OCI-LY1 (cell line): ENCODE data around the gene GFPT1.

Source experiments
- H2AFZ ChIP-seq: fragments of 200-600 bp; sonication (generic), shearing (Covaris generic); 2 replicates; pipeline ENCODE4 v1.6.0; 2014; ENCODE audit warnings: antibody characterized with exemption, mild to moderate bottlenecking, low read length
- H3F3A ChIP-seq: fragments of 200-600 bp; sonication (generic), shearing (Covaris generic); 2 replicates; pipeline ENCODE4 v1.6.0; 2014; ENCODE audit warnings: mild to moderate bottlenecking, antibody characterized with exemption, low read length, moderate library complexity; ENCODE audit not compliant: insufficient read depth
- H3K27ac ChIP-seq: fragments of 200-600 bp; sonication (generic); 2 replicates; pipeline ENCODE4 v1.5.1; 2014; ENCODE audit warnings: low read length, mixed run types, mild to moderate bottlenecking, low read depth; ENCODE audit not compliant: poor library complexity, severe bottlenecking
- H3K27me3 ChIP-seq: fragments of 200-600 bp; sonication (generic); 2 replicates; pipeline ENCODE4 v1.6.0; 2014; ENCODE audit warnings: antibody characterized with exemption, mild to moderate bottlenecking, low read length, moderate library complexity; ENCODE audit not compliant: insufficient read depth
- H3K36me3 ChIP-seq: fragments of 200-600 bp; sonication (generic); 2 replicates; pipeline ENCODE4 v1.6.1; 2014; ENCODE audit warnings: mild to moderate bottlenecking, antibody characterized with exemption, low read length, moderate library complexity, mixed read lengths; ENCODE audit not compliant: insufficient read depth
- H3K4me1 ChIP-seq: fragments of 200-600 bp; sonication (generic); 2 replicates; pipeline ENCODE4 v1.5.1; 2014; ENCODE audit warnings: mild to moderate bottlenecking, low read length, moderate library complexity; ENCODE audit not compliant: insufficient read depth, severe bottlenecking
- H3K4me2 ChIP-seq: fragments of 200-600 bp; sonication (generic), shearing (Covaris generic); 2 replicates; pipeline ENCODE4 v1.6.1; 2014; ENCODE audit warnings: low read length
- H3K4me3 ChIP-seq: fragments of 200-600 bp; sonication (generic); 2 replicates; pipeline ENCODE4 v1.5.1; 2014; ENCODE audit warnings: low read length, low read depth, mild to moderate bottlenecking, mixed read lengths; ENCODE audit not compliant: poor library complexity, severe bottlenecking
- H3K79me2 ChIP-seq: fragments of 200-600 bp; shearing (Covaris generic); 2 replicates; pipeline ENCODE4 v1.6.1; 2016; ENCODE audit warnings: mixed run types, low read length, mixed read lengths; ENCODE audit not compliant: insufficient read depth
- H3K9ac ChIP-seq: fragments of 200-600 bp; sonication (generic), shearing (Covaris generic); 2 replicates; pipeline ENCODE4 v1.6.1; 2014; ENCODE audit warnings: mild to moderate bottlenecking, low read length, mixed read lengths
- H3K9me2 ChIP-seq: fragments of 200-600 bp; sonication (generic), shearing (Covaris generic); 2 replicates; pipeline ENCODE4 v1.6.1; 2014; ENCODE audit warnings: low read depth, mild to moderate bottlenecking, low read length, mixed read lengths
- H3K9me3 ChIP-seq: fragments of 200-600 bp; shearing (Covaris generic); 2 replicates; pipeline ENCODE4 v1.6.1; 2014; ENCODE audit warnings: low read length, mixed read lengths
- H4K20me1 ChIP-seq: fragments of 200-600 bp; sonication (generic), shearing (Covaris generic); 2 replicates; pipeline ENCODE4 v1.6.0; 2016; ENCODE audit warnings: mild to moderate bottlenecking, low read length; ENCODE audit not compliant: insufficient read depth
- CTCF ChIP-seq: fragments of 200-600 bp; sonication (generic), shearing (Covaris generic); IDR thresholded peaks from 2 replicates; pipeline ENCODE4 v1.5.1; 2017; ENCODE audit warnings: mild to moderate bottlenecking, antibody characterized with exemption, low read length, moderate library complexity, mixed read lengths
- EZH2 ChIP-seq: fragments of 200-600 bp; sonication (generic), shearing (Covaris generic); IDR thresholded peaks from 2 replicates; pipeline ENCODE4 v1.8.0; 2017; ENCODE audit warnings: borderline replicate concordance, mixed run types, mild to moderate bottlenecking, antibody characterized with exemption, low read length, moderate library complexity, mixed read lengths

The GFPT1 gene

GRCh38 chr2:69386789-69387734 lies at the start of gene GFPT1:
Gene GFPT1 (minus strand): TSS chr2:69387227. CDS start chr2:69387071, 156 bp downstream.
- H4K20me1 ChIP-seq = no peaks in the 10 kb centered on the region
- 0 out of 2 replicates have a peak within 1 kb of the TSS, but pooled peaks have one; percentile 15 for H2AFZ ChIP-seq
- no peak within 1 kb of the TSS for H3K27ac ChIP-seq
- peak within 1 kb of the TSS; percentile 70 for H3K9ac ChIP-seq
- no peaks in the 10 kb centered on the region for H3K36me3 ChIP-seq
- H3K4me3 ChIP-seq = peak within 1 kb of the TSS; percentile 81
- no peaks in the 10 kb centered on the region for H3K9me2 ChIP-seq
- H3K9me3 ChIP-seq = no peaks in the 10 kb centered on the region
- peaks cover 17% of the 10 kb centered on the region for H3K79me2 ChIP-seq
- no peaks in the 10 kb centered on the region for H3K27me3 ChIP-seq
- no peak for TF ChIP-seq EZH2
- TF ChIP-seq CTCF = no peak
- H3K4me2 ChIP-seq = peak within 1 kb of the TSS; percentile 71
- peaks cover 18% of the 10 kb centered on the region for H3K4me1 ChIP-seq
- no peaks in the 10 kb centered on the region for H3F3A ChIP-seq

- Histone ChIP-seq H3K79me2 (no peaks in the 10 kb centered on the region), H3K4me2 (peak overlapping the region; percentile 78), H3K4me3 (peak overlapping the region; percentile 69), H3K9ac (peak overlapping the region; percentile 63), H3K36me3 (no peaks in the 10 kb centered on the region), H2AFZ (no peak overlapping the region), H3K4me1 (peaks cover 28% of the 10 kb centered on the region), H3K9me2 (no peaks in the 10 kb centered on the region), H4K20me1 (no peaks in the 10 kb centered on the region), H3K27ac (peak overlapping the region; percentile 74), H3K9me3 (no peaks in the 10 kb centered on the region), H3F3A (no peaks in the 10 kb centered on the region), H3K27me3 (no peaks in the 10 kb centered on the region)
- TF ChIP-seq CTCF = 0 out of 2 replicates have a peak, but pooled peaks have one; percentile 25
- TF ChIP-seq EZH2 = no peak
Measured at GRCh38 chr2:69436596-69436937, 49.5 kb upstream of the GFPT1 start.

- Histone ChIP-seq H3K9ac (no peak overlapping the region), H3K27ac (no peak overlapping the region), H3K9me2 (no peaks in the 10 kb centered on the region), H3K4me2 (no peak overlapping the region; the same call in 1 of the 2 replicates), H3K4me3 (no peak overlapping the region), H3K36me3 (peaks cover 6% of the 10 kb centered on the region; the same call in 1 of the 2 replicates), H3K4me1 (peaks cover 28% of the 10 kb centered on the region), H3K27me3 (no peaks in the 10 kb centered on the region), H3K9me3 (no peaks in the 10 kb centered on the region), H3K79me2 (no peaks in the 10 kb centered on the region), H3F3A (no peaks in the 10 kb centered on the region), H4K20me1 (no peaks in the 10 kb centered on the region), H2AFZ (no peak overlapping the region)
- no peak for TF ChIP-seq EZH2
- no peak for TF ChIP-seq CTCF
Measured at GRCh38 chr2:69434753-69435152, 47.7 kb upstream of the GFPT1 start.
